Testis (tissue), 3 donors: Measurements from ENCODE around the gene CHDH. TPM values are rescaled to one million over a fixed set of nuclear protein-coding genes. Genes with fewer than 3 reads are reported as not detected.

ENCODE experiments used
- DNase-seq: peaks from one replicate; pipeline ENCODE4 v3.0.0-alpha.2; 2019
- H3K27ac ChIP-seq, 2 donors: fragments of 200-600 bp; sonication (generic); one replicate each; pipeline ENCODE4 v1.5.1; 2019
- H3K27me3 ChIP-seq: fragments of 200-600 bp; sonication (generic); one replicate; pipeline ENCODE4 v1.5.1; 2019
- H3K36me3 ChIP-seq: fragments of 200-600 bp; sonication (generic); one replicate; pipeline ENCODE4 v1.5.1; 2017; ENCODE audit warnings: low read depth; ENCODE audit errors: missing control alignments
- H3K4me1 ChIP-seq: fragments of 200-600 bp; sonication (generic); one replicate; pipeline ENCODE4 v1.5.1; 2019
- H3K4me3 ChIP-seq, 2 donors: fragments of 200-600 bp; sonication (generic); one replicate each; pipeline ENCODE4 v1.5.1; 2017 to 2019
- H3K9me3 ChIP-seq: fragments of 200-600 bp; sonication (generic); one replicate; pipeline ENCODE4 v1.5.1; 2017
- POLR2A ChIP-seq: fragments of 450-650 bp; IDR thresholded peaks from one replicate; pipeline ENCODE4 v1.6.1; 2017; ENCODE audit warnings: antibody characterized with exemption, mild to moderate bottlenecking, moderate library complexity
- WGBS, 2 donors: methylation state at CpG; one replicate each; pipeline ENCODE4 v1.1.5; 2018; 5-methylcytosine and 5-hydroxymethylcytosine counted together
- intact Hi-C: fragments of 100-400 bp; cut with DNase I; formaldehyde crosslinking; loops from one replicate; pipeline ENCODE4 v1.15.1; 2023; ENCODE audit warnings: low total_unique reads
- polyA plus RNA-seq: library from polyadenylated mRNA; stranded (reverse); fragments of 350-450 nt; fragmentation: Illumina TruSeq; extraction: RNeasy Lipid Tissue Mini Kit (QIAGEN cat#74804); gene quantifications from one replicate; pipeline ENCODE4 v1.2.3, GENCODE V29; 2014; ENCODE audit warnings: low read depth, low replicate concordance; ENCODE audit not compliant: insufficient read depth
- total RNA-seq, 2 donors: library from RNA; depleted of rRNA; stranded (reverse); fragments of >200 nt; gene quantifications; one replicate each; pipeline ENCODE4 v1.2.3, GENCODE V29; 2016
- TF ChIP-seq, protein P1 (sequence below), 3 experiments: fragments of 450-650 bp in 2 of 3; fragments of 200-600 bp in 1 of 3; sonication (generic) in 1 of 3; IDR thresholded peaks; one replicate each; pipeline ENCODE4 v1.5.1; 2016 to 2019; ENCODE audit warnings: antibody characterized with exemption in 3 of 3, mild to moderate bottlenecking in 2 of 3, moderate library complexity in 1 of 3

CHDH gene
- total and polyA plus RNA-seq, 3 donors from 2014 or later, result 13.5 to 41.4 (median 28.1) TPM

- TF ChIP-seq POLR2A, result no peak
- TF ChIP-seq, protein P1, sequence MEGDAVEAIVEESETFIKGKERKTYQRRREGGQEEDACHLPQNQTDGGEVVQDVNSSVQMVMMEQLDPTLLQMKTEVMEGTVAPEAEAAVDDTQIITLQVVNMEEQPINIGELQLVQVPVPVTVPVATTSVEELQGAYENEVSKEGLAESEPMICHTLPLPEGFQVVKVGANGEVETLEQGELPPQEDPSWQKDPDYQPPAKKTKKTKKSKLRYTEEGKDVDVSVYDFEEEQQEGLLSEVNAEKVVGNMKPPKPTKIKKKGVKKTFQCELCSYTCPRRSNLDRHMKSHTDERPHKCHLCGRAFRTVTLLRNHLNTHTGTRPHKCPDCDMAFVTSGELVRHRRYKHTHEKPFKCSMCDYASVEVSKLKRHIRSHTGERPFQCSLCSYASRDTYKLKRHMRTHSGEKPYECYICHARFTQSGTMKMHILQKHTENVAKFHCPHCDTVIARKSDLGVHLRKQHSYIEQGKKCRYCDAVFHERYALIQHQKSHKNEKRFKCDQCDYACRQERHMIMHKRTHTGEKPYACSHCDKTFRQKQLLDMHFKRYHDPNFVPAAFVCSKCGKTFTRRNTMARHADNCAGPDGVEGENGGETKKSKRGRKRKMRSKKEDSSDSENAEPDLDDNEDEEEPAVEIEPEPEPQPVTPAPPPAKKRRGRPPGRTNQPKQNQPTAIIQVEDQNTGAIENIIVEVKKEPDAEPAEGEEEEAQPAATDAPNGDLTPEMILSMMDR (IDR thresholded peaks at IDR 0.05), result no peak
- Histone ChIP-seq H3K27me3 (no peaks in the 10 kb centered on the region), H3K4me1 (no peaks in the 10 kb centered on the region), H3K4me3 (no peak overlapping the region), H3K27ac (no peak overlapping the region), H3K9me3 (no peaks in the 10 kb centered on the region), H3K36me3 (no peaks in the 10 kb centered on the region)
- intact Hi-C loops, result no loop called here
- 83 to 93% methylated on average over 1 of the region's 1 CpG for WGBS, 2 donors
- DNase-seq, result no peak
Measured at GRCh38 chr3:53863145-53863544, 16.9 kb upstream of the CHDH start.

DNA sequence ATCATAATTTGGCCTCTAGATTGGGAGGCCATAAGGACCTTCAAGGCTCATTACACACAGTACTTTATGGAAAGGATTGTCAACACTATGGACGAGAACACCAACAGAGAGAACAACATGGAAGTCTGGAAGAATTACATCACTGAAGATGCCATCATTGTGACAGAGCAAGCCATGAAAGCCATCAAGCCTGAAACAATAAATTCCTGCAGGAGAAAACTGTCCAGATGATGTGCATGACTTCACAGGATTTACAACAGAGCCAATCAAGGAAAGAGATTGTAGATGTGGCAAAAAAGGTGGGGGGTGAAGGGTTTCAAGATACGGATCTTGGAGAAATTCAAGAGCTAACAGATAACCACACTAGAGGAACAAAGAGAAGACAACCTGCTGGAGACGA is 16.0 kb upstream of the CHDH start:
- H3K4me3 ChIP-seq, result no peak overlapping the region
- H3K4me1 ChIP-seq, result no peaks in the 10 kb centered on the region
- DNase-seq, result no peak
- TF ChIP-seq, protein P1 (IDR thresholded peaks at IDR 0.05), result no peak
- TF ChIP-seq POLR2A, result no peak
- no peaks in the 10 kb centered on the region for H3K9me3 ChIP-seq
- no peak overlapping the region for H3K27ac ChIP-seq
- 95 to 99% methylated on average over 3 of the region's 3 CpGs for WGBS, 2 donors
- H3K36me3 ChIP-seq, result no peaks in the 10 kb centered on the region
- no peaks in the 10 kb centered on the region for H3K27me3 ChIP-seq
- intact Hi-C loops, result no loop called here

DNA sequence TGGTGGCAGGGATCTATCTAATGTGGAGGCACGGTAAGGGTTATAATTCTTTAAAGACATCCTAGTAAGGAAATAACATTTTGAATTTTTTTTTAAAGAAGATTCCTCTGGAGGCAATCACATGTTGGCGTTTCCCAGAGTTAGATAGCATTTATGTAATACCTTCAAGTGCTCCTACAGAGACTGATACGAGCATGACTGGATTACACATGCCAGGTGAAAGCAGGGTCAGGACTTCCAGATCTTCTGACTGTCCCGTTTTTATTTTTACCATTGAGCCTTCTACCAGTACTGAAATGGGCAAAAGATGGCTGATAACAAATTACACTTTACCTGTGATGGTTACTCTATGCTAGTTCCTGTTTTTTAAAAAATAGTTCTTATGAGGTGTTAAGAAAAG is 14.0 kb upstream of the CHDH start:
- intact Hi-C loops, result no loop called here
- Histone ChIP-seq H3K36me3 (no peaks in the 10 kb centered on the region), H3K9me3 (no peaks in the 10 kb centered on the region), H3K27ac (peak overlapping the region in 1 of 2 donors; percentile 60), H3K27me3 (no peaks in the 10 kb centered on the region), H3K4me1 (no peaks in the 10 kb centered on the region), H3K4me3 (no peak overlapping the region)
- 82 to 85% methylated on average over 4 of the region's 4 CpGs for WGBS, 2 donors
- DNase-seq, result no peak
- TF ChIP-seq, protein P1 (IDR thresholded peaks at IDR 0.05), result no peak
- TF ChIP-seq POLR2A, result no peak

DNA sequence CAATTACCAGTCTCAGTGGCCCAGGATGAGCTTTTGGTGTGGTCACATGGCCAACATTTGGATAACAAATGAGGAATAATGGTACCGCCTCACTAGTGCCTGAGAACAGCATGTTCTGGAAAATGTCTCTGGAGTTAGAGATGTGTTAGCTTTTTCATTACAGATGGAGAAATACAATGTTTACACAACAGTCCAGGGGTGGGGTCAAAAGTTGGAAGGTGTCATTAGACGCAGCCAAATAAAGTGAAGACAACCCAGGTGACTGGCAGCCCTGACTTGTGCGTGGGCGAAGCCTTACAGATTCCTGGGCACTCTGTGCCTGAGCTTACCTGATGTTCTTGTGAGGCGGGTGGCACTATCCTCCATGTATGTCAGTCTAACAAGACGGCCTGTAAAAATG is 13.0 kb upstream of the CHDH start:
- 73 to 84% methylated on average over 5 to 6 of the region's 6 CpGs for WGBS, 2 donors
- DNase-seq, result no peak
- intact Hi-C loops, result no loop called here
- Histone ChIP-seq H3K4me1 (no peaks in the 10 kb centered on the region), H3K9me3 (no peaks in the 10 kb centered on the region), H3K4me3 (no peak overlapping the region), H3K27ac (peak overlapping the region in 1 of 2 donors; percentile 60), H3K36me3 (no peaks in the 10 kb centered on the region), H3K27me3 (no peaks in the 10 kb centered on the region)
- TF ChIP-seq, protein P1 (IDR thresholded peaks at IDR 0.05), result no peak
- no peak for TF ChIP-seq POLR2A

DNA sequence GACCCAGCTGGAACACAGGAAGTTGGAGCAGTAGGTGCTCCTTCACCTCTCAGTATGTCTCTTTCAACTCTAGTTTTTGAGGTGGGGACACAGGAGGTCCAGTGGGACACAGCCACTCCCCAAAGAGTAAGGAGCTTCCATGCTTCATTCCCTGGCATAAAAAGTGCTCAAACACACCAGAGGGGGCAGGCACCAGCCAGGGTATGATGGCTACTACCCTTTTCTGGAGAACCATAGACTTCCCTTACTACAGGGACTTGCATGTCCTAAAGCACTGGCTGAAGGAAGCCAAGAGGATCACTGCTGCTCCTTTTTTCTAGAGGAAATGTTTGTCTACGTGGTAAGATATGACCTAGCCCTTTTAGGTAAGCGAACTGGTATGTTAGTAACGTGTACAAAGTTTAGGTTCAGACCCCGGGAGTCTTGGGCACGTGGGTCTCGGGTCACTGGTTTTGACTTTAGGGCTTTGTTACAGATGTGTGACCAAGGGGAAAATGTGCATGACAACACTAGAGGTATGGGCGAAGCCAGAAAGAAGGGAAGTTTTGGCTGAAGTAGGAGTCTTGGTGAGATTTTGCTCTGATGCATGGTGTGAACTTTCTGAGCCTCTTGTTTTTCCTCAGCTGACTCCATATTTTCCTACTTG is 12.0 kb upstream of the CHDH start:
- H3K4me1 ChIP-seq, result no peaks in the 10 kb centered on the region
- DNase-seq, result no peak
- peak overlapping the region; percentile 35 to 60 for H3K27ac ChIP-seq
- WGBS, 2 donors, result 80 to 89% methylated on average over 7 of the region's 7 CpGs
- TF ChIP-seq POLR2A, result no peak
- TF ChIP-seq, protein P1 (IDR thresholded peaks at IDR 0.05), result no peak
- no peaks in the 10 kb centered on the region for H3K36me3 ChIP-seq
- H3K27me3 ChIP-seq, result no peaks in the 10 kb centered on the region
- no peak overlapping the region for H3K4me3 ChIP-seq
- intact Hi-C loops, result no loop called here
- no peaks in the 10 kb centered on the region for H3K9me3 ChIP-seq
